KOPT-K1 (cell line): ENCODE data around the gene LRRC27.

Experiments used
- H3K27ac ChIP-seq: fragments of 200-600 bp; sonication (generic); 2 replicates; pipeline ENCODE4 v1.5.1; 2016; ENCODE audit warnings: antibody characterized with exemption, mild to moderate bottlenecking, low read depth, low read length; ENCODE audit not compliant: poor library complexity, severe bottlenecking
- H3K36me3 ChIP-seq: fragments of 200-600 bp; sonication (generic); 2 replicates; pipeline ENCODE4 v1.5.1; 2017; ENCODE audit warnings: antibody characterized with exemption, mild to moderate bottlenecking, low read length, moderate library complexity; ENCODE audit not compliant: insufficient read depth
- H3K9me3 ChIP-seq: fragments of 200-600 bp; sonication (generic); 2 replicates; pipeline ENCODE4 v1.5.1; 2017; ENCODE audit warnings: antibody characterized with exemption, low read length, mild to moderate bottlenecking; ENCODE audit not compliant: insufficient read depth, poor library complexity, severe bottlenecking

The LRRC27 gene

GRCh38 chr10:132421847-132422751 is 90.1 kb downstream of the LRRC27 start:
- Histone ChIP-seq H3K9me3 (no peaks in the 10 kb centered on the region), H3K36me3 (no peaks in the 10 kb centered on the region), H3K27ac (peak overlapping the region; percentile 46)

DNA sequence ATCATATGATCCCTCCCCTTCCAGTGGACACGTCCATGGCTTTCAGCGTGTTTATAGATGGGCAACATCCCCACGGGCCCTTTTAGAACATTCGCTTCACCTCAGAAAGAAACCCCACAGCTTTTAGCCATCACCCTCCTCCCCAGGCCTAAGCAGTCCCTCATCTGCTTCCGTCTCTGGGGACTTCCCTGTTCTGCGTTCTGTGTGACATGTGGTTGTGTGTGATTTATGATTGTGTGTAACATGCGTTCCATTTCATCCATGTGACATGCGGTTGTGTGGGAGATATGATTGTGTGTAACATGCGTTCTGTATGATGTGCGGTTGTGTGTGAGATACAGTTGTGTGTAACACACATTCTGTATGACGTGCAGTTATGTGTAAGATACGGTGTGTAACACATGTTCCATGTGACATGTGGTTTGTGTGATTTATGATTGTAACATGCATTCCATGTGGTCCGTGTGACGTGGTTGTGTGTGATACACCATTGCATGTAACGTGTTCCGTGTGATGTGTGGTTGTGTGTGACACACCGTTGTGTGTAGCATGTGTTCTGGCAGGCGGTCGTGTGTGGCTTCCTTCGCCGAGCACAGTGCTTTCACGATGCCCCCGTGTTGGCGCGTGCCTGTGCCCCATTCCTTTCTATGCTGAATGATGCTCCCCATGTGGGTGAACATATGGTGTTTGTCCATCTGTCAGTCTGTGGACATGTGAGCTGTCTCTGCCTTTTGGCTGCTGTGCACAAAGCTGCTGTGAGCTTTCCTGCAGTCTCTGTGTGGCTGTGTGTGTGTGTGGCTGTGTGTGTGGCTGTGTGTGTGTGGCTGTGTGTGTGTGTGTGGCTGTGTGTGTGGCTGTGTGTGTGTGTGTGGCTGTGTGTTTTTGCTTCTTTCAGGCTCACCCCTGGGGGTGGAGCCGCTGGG is 91.2 kb downstream of the LRRC27 start:
- H3K27ac ChIP-seq = no peak overlapping the region

GRCh38 chr10:132423966-132424861 is 92.2 kb downstream of the LRRC27 start:
- Histone ChIP-seq H3K27ac (no peak overlapping the region), H3K36me3 (no peaks in the 10 kb centered on the region), H3K9me3 (no peaks in the 10 kb centered on the region)

More for the DNA sequence above, 91.2 kb downstream of the LRRC27 start:
- no peaks in the 10 kb centered on the region for H3K36me3 ChIP-seq
- H3K9me3 ChIP-seq = no peaks in the 10 kb centered on the region

GRCh38 chr10:132425029-132425756 is 93.2 kb downstream of the LRRC27 start:
- Histone ChIP-seq H3K27ac (no peak overlapping the region), H3K36me3 (no peaks in the 10 kb centered on the region), H3K9me3 (no peaks in the 10 kb centered on the region)

DNA sequence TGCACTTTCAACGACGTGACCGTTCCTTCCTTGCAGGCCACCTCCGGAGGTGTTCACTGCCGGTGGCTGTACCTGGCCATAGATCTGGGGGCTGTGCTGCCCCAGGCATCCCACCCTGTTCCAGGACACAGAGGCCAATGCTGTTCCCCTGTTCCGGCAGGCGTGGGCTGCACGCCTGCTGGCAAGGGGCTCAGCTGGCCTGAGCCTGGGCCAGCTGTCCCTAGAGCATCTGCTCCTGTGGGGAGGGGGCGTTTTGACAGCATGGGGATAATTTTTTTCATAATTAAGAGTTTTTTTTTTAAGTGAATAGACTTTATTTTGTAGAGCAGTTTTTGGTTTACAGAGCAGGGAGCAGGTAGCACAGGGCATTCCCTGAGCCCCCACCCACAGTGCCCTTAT is 93.8 kb downstream of the LRRC27 start:
- H3K9me3 ChIP-seq = no peaks in the 10 kb centered on the region
- H3K36me3 ChIP-seq = no peaks in the 10 kb centered on the region
- H3K27ac ChIP-seq = no peak overlapping the region

DNA sequence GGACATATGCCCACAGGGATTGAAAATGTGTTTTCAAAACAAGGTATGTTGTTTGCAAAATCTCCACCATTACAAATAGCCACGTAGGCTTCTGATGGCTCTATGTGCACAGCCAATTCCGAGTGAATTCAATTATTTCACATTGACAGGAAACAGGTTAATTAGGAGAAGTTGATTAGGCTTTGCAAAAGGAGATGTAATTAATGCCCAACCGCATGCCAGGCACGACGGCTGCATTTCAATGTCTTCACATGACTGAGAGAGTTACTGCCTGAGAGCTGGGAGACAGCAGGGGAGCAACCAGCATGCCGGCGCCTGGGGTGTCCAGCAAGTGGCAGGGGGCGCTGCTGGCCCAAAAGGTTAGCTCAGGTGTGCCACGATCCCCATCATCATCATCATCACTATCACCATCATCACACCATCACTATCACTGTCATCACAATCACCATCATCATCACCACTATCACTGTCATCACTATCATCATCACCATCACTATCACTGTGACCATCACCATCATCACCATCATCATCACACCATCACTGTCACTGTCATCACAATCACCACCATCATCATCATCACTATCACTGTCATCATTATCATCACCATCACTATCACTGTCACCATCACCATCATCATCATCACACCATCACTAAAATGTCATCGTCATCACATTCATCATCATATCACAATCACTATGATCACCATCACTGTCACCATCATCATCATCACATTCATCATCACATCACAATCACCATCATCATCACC is 95.2 kb downstream of the LRRC27 start:
- no peaks in the 10 kb centered on the region for H3K9me3 ChIP-seq
- H3K27ac ChIP-seq = no peak overlapping the region
- no peaks in the 10 kb centered on the region for H3K36me3 ChIP-seq

DNA sequence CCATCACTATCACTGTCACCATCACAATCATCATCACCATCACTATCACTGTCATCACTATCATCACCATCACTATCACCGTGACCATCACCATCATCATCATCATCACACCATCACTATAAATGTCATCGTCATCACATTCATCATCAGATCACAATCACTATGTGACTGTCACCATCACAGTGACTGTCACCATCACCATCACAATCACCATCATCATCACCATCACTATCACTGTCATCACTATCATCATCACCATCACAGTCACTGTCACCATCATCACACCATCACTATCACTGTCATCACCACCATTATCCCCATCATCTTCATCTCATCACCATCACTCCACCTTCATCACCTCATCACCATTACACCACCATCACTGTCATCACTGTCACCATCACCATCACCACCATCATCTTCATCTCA is 96.0 kb downstream of the LRRC27 start:
- Histone ChIP-seq H3K36me3 (no peaks in the 10 kb centered on the region), H3K9me3 (no peaks in the 10 kb centered on the region), H3K27ac (no peak overlapping the region)

DNA sequence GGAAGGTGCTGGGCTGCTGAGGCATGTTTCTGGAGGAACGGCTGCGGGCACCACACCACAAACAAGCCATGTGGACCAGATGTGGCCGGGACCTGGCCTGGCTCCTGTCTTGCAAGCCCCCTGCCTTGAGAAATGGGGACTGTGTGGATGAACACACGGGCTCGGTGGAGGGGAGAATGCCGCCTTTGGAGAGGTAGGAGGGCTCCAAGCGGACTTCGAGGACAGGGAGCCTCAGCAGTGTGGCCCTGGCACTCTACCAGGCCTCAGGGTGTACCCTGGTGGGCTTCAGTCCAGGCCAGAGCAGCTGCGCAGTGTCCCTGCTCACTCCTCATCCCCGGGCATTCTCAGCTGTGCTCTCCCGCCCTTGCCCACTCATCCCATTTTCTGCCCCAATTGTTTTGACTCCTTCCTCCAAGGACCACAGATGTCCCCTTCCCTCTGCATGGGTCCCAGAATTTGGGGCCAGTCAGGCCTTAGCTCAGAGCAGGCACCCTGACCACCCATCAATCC is 96.5 kb downstream of the LRRC27 start:
- Histone ChIP-seq H3K9me3 (no peaks in the 10 kb centered on the region), H3K27ac (no peak overlapping the region), H3K36me3 (no peaks in the 10 kb centered on the region)
